HG02610 (cell line): ENCODE data around the gene CAPRIN1.
"Not testable (repeated sequence)": the region's sequence is repeated elsewhere in the genome, so short reads cannot be mapped to it uniquely, and the experiment has no call there.

Experiments
- ATAC-seq: cut with Tn5 transposase; IDR thresholded peaks from one replicate; pipeline ENCODE4 v1.9.1; 2021; ENCODE audit warnings: mild to moderate bottlenecking, moderate library complexity; ENCODE audit not compliant: unreplicated experiment

CAPRIN1 gene

DNA sequence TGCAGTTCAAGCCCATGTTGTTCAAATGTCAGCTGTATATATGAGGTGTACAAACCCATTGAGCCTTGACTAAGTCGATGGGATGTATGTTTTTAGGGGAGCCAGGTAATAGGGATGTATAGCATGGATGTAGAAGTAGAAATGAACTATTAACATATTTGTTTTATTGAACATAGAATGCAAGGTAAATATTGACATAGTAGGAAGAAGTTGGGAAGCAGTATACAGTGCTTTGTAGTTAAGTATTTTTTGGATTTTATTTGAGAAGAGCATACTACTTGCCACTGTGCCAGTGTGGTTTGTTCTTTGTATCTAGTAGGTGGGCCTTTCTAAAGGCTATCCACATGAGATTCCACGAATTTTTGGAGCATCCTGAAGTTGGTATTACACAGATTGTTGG is 33.1 kb downstream of the CAPRIN1 start:
- no peak for ATAC-seq

DNA sequence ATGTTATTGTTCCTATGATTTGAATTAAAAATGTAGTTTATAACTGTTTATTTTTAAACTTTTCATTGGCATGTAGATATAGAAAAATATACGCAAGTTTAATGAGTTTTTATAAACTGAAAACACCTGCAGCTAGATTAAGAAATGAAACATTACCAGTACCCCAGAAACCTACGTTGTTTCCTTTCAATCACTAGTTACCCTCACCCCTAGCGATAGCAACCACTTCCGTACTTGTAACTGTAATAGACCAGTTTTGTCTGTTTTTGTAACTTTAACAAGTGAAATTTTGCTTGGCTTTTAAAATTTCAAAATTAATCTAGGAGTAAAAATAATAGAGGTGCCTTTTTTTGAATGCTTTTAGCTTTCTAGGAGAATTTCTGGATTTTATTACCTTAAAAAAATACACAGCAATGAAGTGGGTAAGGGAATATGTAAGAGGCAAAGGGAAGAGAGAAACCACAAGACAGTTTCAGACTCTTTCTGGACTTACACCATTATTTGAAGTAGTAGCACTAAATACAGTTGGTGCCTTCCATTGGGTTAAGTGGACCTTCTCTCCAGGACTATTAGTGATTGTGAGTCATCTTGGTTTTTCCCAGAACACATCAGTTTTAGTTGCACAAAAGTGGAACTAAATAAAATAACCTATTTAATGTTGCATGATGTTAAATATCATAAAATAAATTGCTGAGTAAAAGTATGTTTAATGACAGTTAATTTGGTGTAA is 35.2 kb downstream of the CAPRIN1 start:
- ATAC-seq = no peak

DNA sequence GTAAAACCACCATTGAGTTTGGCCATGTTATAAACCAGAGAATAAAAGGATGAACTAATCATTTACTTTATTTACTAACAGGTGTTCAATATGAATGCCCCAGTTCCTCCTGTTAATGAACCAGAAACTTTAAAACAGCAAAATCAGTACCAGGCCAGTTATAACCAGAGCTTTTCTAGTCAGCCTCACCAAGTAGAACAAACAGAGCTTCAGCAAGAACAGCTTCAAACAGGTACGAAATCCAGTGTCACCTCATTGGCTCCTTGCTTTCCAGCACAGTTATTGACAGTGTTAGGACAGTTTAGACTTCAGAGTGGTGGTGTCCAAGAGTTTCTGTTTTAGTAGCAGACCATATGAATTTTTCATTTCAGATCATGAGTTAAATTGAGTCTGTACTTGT is 40.3 kb downstream of the CAPRIN1 start:
- no peak for ATAC-seq

DNA sequence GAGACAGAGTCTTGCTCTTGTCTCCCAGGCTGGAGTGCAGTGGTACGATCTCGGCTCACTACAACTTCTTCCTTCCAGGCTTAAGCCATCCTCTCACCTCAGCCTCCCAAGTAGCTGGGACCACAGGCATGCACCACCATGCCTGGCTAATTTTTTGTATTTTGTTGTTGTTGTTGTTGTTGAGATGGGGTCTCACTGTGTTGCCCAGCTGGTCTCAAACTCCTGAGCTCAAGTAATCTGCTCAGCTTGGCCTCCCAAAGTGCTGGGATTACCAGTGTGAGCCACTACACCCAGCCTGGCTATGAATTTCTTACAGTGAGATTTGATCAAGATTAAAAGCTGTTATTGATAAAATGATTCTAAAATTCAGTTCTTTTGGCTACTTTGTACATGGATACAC is 43.4 kb downstream of the CAPRIN1 start:
- not testable (repeated sequence) for ATAC-seq

DNA sequence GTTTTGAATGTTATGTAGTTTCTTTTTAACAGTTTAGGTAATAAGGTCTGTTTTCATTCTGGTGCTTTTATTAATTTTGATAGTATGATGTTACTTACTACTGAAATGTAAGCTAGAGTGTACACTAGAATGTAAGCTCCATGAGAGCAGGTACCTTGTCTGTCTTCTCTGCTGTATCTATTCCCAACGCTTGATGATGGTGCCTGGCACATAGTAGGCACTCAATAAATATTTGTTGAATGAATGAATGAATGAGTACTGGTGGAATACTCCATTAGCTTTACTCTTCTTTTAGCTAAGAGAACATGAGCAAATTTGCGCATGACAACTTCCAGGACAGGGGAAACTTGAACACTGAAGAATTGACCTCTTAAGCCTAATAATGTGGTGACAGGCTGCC is 47.3 kb downstream of the CAPRIN1 start:
- ATAC-seq = no peak

DNA sequence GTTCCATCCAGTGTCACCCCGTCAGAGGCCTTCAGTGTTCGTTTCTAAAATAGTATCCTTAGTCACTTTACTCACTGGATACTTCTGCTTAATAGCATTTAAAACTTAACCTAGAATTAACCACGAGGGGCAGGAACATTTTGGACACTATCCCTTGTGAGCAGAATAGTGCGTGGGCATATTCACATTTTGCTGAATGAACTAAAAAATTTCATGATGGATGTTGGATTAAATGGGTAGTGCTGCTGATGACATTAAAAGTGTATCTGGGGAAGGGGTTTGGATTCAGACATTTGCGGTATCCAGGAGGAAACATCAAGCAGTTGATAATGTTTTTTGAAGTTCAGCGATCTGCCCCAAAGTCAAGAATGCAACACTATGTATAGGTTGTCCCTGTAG is 53.1 kb downstream of the CAPRIN1 start:
- no peak for ATAC-seq

DNA sequence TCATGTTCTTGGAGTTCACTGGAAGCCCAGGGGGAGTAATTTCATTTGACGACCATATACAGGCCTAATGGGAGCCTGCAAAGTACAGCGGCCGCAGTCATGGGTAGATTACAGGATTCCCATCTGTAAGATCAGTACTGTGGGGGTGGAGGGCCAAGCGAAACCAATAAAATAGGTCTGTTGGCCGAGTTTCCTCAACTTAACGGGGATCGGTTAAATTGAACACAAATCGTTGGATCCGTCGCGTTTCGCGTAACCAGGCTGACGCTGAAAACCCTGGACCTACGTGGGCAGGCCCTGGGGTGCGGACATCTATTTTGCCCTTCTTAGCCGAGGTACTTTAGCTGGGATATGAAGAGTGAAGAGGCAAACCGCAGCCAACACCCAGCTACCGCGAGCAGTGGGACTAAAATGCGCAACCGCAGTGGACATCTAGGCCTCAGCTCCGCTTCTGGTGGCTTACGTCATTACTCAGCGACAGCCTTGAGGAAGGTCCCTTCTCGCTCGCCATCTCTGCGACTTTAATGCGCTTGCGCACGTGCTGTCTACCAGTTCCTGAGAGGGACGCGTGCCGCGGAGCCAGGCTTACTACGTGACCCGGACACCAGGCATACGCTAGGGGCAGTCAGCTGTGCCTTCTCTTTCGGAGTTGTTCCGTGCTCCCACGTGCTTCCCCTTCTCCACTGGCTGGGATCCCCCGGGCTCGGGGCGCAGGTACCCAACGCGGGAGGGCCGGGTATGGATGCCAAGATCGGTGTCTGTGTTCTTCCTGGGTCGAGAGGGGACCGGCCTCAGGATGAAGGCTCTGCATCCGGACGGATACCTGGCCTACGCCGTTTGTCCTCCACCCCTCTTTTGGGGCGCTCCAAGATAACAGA is 53.8 kb downstream of the CAPRIN1 start, which contains the start of gene NAT10:
Gene NAT10 (plus strand): TSS at position 551 of the 878 bp plus-strand sequence. CDS start 2,597 bp downstream, outside the sequence.
- ATAC-seq = peak; percentile 88

DNA sequence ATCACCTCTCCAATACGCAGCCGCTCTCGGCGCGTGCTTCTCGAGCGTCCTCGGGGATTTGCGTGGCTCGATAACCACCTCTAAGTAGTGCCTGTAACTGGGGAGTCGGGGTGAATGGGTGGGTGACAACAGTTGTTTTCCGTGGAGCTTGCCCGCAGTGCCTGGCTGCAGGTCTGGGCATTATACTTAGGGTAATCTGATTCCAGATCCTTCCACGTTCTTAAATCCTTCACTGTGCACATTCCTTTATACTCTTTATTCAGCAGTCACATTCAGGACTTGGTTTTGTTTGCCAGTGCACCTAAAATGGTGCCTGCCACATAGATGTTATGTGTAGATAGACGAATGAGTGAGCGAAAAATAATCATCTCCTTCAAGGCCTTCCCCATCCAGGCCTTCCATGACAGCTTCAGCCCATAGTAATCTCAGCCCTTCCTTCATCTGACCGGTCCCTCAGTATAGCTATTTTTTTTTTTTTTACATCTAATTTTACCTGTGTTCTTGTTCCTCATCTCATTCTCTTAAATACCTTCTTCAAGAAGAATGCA is 54.5 kb downstream of the CAPRIN1 start:
- no peak for ATAC-seq

DNA sequence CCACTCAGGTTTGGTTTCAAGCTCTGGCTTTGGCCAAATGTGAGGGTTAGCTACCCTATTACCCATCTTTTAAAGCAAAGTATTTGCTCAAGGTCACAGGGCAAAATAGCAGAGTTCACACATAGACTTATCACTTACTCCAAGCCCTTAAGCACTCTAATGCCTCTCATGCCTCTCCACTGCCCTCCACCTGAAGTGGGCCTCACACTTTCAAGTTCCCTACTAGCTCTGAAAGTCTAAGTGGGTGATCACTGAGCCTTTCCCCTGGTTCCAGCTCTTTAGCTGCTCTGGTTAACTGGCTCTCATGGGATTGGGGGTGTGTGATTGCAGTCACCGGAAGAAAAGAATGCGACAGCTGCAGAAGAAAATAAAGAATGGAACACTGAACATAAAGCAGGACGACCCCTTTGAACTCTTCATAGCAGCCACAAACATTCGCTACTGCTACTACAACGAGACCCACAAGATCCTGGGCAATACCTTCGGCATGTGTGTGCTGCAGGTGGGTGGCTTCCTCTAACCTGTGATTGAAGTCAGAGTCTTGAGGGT is 60.3 kb downstream of the CAPRIN1 start:
- no peak for ATAC-seq

DNA sequence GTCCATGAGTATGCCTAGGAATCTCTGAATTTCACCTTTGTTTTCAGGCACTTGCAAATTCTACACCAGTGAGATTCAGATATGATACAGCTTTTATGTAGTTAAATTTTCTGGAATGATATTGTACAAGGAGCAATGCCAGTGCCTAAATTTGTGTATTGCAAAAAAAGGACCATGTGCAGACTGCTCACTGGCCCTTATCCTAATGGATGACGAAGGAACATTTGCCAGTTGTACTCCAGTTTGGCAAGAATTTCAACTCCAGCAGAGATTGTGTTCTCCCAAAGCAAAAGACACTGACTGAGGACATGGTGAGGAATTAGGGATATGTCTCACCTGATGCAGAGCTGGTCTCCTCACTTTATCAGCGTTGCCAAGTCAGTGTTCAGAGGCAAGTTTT is 62.5 kb downstream of the CAPRIN1 start:
- ATAC-seq = no peak

DNA sequence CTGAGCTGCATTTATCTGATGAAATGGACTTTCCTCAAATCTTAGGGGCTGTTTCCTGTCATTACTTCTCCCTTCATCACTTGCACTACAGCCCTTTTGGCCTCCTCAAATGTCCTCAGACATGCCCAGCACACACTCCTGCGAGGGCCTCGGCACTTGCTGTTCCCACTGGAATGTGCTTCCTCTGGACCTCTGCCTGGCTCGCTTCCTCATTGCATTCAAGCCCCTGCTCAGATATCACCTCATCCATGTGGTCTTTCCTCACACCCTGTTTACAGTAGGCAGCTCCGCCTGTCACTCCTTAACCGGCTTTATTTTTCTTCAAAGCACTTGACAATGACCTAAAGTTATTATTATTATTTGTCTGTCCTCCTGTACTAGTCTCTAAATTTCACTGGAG is 62.9 kb downstream of the CAPRIN1 start:
- ATAC-seq = no peak

DNA sequence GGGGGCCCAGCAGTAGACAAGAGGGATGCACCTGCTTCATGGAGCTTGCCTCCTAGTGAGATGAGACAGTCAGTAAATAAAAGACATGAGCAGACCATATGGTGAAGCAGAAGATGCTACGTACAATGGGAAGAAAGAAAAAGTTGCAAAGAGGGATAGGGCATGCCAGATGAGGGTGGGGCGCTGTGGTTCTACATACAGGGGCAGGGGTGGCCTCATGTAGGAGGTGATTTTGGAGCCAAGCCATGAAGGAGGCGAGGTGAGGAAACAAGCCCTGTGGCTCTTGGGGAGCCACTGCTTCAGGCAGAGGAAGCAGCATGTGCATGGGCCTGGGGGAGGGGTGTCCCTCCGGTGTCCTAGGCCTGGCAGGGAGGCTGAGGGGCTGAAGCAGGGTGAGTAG is 69.1 kb downstream of the CAPRIN1 start:
- ATAC-seq = no peak

DNA sequence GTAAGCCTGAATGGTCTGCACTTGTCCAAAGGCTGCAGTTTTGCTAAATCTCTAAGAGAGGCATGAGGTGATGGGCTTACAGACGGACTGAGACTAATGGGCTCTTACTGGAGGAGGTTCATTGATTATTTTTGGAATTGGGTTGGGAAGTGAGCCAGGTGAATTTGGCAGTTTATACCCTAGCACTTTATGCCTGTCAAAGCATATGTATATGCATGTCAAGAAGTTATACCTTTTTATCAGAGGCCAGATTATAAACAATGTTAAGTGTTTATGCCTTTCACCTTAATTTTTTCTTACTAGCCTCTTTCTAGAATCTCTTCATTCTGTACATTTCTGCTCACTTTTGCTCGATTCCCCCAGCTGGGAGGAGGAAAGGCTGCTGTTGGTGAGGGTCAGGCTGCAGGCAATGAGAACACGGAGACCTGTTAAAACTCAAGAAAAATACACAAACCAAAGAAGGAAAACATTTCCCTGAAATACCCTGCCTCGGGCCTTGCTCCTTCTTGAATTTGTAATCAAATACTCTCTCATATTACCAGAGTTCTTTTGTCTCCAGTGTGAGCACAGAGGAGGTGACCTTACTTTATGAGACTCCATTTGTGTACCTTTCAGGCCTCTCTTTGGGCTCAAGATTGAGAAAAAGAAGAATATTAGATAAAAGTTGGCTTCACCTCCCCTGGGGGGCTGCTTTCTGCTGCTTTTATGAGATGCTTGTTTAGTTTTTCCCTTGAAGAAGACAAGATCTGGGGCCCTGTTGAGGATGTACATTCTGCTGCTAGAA is 73.5 kb downstream of the CAPRIN1 start:
- ATAC-seq = no peak

DNA sequence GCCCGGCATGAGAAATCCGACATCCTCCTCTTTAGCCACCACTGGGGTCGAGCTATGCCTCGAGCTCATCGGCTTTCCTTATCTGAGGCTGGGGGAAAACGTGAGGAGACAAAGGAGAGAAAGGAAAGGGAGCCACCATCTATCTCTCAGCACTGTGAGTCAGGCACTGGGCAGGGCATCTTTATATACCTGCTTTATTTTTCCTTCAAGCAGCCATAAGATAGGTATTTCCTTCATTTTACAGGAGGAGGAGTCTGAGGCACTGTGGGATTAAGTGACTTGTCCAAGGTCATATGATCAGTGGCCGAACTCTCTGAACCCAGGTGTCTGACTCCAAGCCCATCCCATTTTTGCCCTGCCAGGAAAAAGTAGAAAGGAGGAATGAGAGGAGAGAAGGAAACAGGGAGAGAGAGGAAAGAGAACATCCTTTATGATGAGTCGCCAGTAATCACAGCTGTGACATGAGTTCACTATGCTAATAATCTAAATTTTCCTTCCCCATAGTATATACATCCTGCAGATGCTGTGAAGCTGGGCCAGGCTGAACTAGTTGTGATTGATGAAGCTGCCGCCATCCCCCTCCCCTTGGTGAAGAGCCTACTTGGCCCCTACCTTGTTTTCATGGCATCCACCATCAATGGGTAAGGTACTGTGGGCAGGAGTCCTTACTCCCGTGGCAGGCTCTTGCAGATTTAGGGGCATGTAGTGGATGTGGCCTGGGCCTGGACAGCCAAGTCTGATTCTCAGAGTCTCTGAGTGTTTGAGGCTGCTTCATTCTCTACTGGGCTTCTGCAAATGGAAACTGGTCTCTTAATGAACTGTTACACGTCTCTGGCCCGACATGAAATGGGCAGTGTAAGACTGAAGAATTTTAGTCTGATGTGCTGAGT is 75.7 kb downstream of the CAPRIN1 start:
- no peak for ATAC-seq

DNA sequence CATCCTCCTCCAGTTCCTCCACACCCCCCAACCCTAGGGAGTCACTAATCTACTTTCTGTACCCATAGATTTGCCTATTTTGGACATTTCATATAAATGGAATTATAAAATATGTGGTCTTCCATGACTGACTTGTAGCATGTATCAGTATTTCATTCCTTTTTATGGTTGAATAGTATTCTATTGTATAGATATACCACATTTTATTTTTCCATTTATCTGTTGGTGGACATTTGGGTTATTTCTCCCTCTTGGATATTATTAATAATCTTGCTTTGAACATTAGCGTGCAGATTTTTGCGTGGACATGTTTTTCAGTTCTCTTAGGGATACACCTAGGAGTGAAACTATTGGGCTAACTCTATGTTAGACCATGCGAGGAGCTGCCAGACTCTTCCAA is 77.3 kb downstream of the CAPRIN1 start:
- no peak for ATAC-seq

DNA sequence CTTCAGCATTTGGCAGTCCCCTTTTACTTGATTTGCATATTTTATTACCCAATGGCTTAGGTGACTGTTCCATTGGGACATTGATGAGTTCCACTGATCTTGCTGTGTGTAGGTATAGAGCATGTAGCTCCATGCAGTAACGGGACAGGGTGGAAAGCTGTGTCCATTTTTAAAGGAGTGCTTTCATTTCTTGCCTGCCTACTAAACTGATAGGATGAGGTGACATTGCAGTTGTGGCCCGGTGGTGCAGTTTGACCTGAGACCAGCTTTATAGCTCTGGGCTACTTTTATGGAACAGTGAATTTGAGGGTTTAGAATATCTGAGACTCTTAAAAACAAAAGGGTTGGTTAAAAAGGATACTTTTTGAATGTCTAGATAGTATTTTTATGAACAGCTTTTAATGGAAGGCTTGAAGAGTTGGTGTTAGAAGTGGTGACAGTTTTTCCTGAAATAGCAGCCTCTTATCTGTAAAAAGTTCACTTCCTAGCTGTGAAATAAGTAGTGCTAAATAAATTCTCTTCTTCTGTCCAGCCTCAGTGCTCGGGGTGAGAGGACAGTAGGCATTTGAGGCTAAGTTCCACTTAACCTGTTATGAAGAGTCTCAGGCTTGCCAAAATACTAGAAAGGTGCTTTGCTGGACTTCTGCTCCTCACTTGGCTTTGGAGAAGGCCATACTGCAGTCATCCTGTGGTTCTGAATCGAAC is 80.9 kb downstream of the CAPRIN1 start:
- ATAC-seq = no peak

DNA sequence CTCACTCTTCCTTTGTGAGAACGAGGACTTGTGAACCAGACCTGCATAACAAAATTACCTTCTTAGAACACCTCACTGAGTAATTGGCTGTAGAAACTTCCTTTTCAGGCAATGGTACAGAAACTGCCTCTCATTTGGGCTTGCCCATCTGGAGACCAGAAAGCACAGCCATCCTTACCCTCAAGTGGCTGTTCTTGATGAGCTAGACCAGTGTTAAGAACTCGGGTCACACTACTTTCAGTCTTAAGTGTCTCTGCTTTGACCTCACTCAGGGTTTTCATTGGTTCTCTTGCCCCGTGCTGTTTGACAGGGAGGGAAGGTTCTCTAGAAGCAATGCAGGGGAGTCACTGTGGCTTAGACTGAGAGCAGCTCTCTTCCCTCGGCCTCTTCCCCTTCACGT is 83.2 kb downstream of the CAPRIN1 start:
- ATAC-seq = peak; percentile 58

DNA sequence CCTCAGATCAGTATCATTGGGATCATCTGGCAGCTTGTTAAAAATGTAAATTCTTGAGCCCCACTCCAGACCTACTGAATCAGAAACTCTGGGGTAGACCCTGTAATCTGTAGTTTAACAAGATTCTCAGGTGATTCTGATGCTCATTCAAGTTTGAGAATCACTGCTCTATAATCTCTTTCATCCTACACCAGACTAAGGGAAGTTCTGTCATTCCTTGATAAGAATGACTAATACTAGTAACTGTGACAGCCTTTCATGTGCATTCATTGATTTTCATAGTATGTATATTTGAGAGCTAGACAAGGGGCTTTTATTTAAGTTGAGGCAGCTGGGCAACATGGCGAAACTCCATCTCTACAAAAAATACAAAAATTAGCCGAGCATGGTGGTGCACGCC is 83.9 kb downstream of the CAPRIN1 start:
- peak; percentile 72 for ATAC-seq

DNA sequence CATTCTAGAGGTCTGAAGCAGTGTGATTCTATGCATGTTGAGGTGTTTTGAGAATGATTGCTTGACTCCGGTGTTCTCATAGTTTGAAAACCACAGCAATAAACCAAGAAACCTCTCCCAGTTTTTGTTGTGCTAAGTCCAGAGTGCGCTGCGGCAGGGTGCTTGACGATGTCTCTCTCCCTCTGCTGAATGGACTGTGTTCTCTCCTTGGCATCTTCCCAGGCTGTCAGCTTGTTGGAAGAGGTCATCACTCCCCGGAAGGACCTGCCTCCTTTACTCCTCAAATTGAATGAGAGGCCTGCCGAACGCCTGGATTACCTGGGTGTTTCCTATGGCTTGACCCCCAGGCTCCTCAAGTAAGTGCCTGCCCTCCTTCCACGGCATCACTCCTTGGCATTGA is 84.9 kb downstream of the CAPRIN1 start:
- no peak for ATAC-seq
